ENCODE results near the gene ISG20.
"Not testable (repeated sequence)": the region's sequence is repeated elsewhere in the genome, so short reads cannot be mapped to it uniquely, and the experiment has no call there.

The ISG20 gene

DNA sequence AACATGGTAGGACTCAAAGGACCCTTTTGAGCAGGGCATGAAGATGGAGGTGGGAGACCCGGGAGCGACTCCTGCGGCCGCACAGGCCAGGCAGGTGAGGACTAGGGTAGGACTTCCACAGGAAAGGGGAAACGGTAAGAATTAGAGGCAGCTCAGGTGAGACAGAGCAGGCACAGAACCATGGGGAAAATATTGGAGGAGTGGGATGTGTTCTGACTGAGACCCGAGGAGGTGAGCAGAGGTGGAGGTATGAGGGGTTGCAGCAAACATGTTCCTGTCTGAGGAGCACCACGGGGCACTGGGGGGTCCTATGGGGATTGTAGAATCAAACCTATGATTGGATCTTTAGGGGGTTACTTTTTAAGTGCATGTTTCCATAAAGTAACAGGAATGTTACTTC lies 1.4 kb upstream of the ISG20 start:
- DNase-seq = no peak

DNA sequence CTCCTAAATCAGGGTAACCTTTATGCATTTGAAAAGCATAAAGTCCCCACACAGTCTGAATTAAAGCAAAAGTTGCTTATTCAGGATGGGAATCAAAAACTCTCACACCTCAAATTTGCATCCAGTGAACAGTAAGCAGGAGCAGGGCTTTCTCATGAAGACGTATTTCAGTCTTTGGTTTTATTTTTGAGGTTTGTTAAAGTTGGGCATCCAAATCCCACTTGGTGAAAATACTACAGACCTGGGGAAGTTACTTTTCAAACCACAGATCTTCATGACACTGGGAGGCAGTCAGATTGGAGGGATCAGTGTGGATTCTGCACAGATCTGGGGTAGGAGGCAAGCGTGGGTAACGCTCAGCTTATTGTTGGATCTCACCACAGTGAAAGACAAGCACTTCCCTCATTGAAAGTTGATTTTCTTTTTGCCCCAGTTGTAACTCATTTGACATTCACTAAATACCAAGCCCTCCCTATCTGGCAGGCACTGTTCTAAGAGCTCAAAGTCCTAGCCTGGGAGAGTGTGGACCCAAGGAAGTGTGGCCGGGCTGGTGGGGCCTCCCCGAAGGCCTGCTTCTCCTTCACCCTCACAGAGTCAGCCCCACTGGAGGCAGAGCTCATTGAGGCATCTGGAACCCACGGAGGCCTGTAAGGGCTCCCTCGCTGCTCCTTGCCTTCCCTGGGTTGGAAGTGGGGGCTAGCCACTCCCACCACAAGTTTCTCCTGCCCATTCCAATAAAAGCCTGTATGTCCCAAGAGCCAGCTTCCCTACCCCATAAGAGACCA lies 783 bp upstream of the ISG20 start:
- no peak for DNase-seq

DNA sequence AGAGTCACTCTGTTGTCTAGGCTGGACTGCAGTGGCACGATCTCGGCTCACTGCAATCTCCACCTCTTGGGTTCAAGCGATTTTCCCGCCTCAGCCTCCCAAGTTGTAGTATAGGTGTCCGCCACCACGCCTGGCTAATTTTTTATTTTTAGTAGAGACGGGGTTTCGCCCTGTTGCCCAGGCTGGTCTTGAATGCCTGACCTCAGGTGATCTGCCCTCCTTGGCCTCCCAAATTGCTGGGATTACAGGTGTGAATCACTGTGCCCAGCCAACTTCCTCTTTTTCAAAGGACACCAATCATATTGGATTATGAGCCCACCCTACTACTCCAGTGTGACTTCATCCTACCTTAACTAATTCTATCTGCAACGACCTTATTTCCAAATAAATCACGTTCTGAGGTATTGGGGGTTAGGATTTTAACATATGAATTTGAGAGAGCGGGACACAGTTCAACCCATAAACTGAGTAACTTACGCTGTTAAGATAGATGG lies 3.2 kb downstream of the ISG20 start:
- DNase-seq = no peak

DNA sequence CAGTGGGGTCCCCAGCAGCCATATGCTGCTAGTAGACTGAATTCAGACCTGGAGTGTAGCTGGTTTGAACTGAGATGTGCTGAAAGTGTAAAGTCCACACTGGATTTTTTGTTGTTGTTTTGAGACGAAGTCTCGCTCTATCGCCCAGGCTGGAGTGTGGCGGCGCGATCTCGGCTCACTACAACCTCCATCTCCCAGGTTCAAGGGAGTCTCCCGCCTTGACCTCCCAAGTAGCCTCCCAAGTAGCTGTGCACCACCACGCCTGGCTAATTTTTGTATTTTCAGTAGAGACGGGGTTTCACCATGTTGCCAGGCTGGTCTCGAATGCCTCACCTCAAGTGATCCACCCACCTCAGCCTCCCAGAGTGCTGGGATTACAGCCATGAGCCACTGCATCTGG lies 3.7 kb downstream of the ISG20 start:
- DNase-seq = not testable (repeated sequence)

DNA sequence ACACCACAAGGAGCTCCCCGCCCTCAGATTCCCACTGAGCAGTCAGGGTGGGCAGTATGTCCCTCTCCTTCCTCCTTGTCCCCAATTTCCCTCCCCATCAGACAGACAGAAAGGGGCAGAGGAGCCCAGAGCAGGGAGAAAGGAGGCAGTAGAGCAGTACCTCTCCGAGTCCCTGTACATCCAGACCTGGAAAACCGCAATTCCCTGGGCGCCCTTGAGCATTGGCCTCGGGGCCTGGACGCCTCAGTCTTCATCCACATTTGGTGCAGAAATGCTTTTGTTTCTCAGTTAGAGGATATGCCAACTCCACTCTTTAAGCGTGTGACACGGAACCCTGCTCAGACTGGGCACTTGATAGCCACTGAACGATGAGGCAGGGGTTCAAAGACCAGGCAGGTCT lies 5.9 kb downstream of the ISG20 start:
- no peak for DNase-seq

DNA sequence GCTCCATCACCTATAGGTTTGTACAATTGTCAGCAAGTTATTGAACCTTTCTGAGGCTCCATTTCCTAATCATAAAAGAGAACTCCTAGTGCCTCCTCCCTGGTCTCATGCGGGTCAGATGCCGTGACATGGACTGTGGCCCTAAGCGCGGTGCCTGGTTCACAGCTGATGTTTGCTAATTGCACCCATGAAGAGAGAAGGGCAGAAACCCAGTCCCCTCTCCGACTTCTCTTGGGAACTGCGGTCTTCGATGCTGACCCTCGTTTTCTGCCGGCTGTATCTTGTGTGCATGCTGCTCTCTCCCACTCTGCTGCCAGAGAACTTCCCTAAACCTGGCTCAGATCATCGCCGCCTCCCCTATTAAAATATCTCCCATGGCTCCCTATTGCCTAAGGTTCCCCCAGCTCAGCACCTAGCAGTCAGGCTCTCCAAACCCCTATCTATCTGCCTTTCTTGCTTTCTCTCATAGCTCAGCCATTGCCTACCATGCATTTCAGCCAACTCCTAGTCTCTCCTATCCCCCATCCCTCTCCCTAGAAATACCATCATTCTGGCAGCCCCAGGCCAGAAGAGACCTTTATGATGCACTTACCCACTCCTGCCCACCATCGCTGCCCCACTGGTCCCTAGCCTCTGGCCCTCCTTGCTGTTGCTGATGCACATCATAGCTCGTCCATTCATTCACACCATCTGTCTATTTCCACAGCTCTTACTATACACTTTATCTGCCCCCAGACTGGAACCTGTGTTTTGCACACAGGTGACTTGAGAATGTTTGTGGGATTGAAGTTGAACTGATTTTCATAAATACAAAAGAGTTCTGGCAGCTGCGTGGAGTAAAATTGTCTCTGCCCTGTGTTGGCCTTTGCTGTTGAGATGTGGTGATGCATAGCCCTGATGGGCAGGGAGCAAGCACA lies 6.6 kb downstream of the ISG20 start:
- DNase-seq = no peak

DNA sequence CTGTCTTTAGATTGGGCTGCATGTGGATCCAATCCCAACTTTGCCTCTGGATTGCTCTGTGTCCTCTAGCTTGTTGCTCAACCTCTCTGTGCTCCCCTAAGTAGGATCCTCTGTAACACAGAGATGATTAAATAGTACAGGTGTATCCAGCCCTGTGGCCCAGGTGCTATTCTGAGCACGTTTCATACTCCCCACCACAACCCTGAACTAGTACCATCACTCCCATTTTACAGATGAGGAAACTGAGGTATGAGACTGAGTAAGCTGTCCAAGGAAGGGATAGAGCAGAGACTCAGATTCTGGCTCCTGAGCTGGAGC lies 7.2 kb downstream of the ISG20 start:
- no peak for DNase-seq

DNA sequence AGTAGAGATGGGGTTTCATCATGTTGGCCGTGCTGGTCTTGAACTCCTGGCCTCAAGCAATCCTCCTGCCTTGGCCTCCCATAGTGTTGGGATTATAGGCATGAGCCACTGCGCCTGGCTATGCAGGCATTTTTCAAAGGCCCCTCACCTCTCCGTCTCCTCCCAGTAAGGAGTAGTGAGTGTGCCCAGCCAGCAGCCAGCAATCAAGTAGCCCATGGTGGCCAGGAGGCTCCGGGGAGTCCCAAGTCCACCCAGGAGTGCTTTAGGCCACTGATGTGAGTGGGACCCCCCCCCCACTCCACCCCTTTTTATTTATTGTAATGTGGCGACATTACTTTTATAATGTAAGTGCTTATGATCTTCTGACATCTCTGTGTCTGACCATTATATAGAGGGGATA lies 8.1 kb downstream of the ISG20 start:
- no peak for DNase-seq

DNA sequence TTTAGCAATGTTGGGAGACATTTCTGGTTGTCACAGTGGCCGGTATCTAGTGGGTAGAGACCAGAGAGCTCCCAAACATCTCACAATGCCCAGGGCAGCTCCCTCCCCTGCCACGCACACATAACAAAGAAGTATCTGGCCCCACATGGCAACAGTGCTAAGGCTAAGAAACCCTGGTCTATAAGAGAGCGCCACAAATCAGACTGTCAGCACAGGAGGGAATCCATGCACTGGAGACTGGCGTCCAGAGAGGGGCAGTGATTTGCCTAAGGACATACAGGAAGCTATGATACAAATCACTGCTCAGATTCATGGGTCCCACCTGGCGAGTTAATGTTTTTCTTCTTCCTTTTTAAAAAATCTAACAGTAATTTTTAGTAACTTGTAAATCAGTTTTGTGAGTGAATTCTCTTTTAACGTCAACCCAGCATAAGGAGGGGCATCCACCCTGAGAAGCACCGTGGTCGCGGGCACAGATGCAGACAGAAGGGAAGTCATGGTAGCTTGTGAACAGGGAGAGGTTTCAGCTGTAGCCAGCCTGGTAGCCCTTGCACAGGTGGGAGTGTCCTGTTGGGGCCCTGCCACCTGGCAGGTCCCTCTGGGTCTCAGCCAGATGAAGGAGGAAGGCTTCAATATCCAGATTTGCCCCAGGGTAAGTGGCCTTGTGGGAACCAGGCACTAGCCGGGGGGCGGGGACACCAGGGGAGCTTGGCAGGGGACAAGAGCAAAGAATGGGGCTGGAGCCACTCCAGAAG lies 8.7 kb downstream of the ISG20 start:
- no peak for DNase-seq

DNA sequence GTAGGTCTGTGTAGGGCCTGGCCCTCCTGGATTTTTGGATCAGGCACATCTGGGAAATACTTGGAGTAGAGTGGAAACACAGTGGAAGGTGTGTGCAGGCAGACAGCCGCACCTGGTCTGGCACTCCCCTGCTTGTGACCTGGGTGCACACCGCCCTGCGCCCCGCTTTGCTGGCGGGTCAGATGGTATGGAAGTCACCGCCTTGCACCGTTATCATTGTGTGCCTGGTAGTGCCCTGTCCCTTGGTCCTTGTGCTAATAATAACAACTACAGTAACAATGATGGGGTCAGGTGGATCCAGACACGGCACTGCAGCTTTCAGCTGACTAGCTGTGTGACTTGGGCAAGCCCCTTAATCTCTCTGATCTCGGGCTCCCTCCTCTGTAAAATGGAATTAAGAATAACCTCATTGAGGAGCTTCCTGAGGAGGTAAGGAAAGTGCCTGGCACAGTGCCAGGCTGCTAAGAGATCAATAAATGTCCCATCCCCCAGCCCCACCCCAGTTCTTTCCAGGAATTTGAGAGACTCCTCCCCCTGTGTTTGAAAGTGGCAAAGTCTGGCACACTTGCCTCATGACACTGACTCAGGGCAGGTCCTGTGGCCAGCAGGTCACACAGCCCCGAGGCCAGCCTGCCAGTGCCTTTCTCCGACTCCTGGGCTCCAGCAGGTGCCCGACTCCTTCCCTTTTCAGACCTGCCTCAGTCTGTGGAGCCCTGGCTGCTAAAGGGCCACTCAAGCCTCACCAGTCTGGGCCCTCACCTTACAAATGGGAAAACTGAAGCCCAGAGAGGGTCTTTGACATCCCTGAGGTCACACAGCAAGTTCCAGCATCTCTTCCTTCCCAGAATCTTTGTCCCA lies 9.8 kb downstream of the ISG20 start:
- no peak for DNase-seq

DNA sequence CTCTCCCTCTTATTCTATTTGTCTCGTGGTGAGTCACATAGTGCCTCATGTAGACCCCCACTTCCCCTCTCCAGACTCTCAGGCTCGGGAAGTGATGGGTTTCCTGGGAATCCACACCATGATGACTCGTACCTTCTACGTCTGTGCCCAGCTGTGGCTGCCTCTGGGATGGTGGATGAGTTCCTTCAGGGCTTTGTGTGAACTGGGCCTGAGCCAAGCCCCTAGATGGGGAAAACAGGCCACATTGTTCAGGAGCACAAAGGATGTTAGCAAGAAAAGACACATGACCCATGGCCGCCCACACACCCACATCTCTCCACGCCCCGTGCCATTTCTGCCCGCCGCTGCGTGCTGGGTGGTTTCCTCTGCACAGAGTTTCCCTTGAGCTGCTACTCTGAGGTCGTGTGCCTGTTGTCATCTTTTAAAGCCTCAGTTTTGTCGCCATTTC lies 10.5 kb downstream of the ISG20 start:
- peak; percentile 25 to 43 (median 40) for DNase-seq

DNA sequence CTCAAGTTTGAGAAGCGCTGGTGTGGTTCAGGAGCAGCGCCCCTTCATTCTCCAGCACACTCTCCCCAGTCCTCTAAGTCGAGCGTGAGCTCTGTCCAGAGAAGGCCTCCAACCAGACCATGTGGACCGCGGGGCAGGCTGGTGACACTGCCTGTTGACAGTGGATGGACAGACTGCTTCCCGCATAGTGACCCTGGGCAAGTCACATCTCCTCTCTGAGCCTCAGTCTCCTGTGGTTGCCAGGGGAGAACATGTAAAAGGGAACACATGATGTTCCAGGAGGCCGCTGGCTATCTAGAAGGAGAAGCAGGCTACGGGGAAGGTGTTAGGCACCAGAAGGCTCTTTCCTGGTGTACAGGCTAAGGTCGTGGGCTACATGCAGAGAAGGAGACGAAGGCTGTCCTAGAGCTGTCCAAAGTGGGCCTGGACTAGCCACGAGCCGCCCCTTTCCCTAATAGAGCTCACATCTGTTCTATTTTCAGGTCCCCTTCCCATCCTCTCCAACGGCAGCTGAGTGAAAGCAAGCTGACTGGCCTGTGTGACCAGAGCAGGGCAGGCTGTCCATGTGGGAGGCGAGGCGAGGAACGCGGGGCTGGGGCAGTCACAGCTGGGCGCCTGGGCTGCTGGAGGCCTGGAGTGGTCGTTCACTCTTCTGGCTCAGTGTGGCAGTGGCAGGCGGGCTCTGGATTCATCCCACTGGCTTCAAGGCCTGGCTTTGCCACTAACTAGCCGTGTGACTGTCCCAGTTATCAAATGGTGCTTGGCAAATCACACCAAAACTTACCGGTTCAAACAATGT lies 11.1 kb downstream of the ISG20 start:
- DNase-seq = no peak

DNA sequence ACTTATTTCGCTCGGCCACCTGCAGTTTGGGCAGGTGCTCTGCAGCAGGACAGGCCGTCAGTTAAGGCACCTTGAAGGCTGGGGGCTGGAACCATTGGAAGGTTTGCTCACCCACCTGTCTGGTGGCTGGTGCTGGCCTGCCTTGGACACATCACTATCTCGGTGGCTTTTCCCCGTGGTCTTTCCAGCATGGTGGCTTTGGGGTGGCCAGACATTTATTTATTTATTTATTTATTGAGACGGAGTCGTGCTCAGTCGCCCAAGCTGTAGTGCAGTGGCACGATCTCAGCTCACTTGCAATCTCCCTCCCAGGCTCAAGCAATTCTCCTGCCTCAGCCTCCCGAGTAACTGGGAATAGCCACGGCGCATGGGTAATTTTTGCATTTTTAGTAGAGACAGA lies 11.7 kb downstream of the ISG20 start:
- no peak for DNase-seq

DNA sequence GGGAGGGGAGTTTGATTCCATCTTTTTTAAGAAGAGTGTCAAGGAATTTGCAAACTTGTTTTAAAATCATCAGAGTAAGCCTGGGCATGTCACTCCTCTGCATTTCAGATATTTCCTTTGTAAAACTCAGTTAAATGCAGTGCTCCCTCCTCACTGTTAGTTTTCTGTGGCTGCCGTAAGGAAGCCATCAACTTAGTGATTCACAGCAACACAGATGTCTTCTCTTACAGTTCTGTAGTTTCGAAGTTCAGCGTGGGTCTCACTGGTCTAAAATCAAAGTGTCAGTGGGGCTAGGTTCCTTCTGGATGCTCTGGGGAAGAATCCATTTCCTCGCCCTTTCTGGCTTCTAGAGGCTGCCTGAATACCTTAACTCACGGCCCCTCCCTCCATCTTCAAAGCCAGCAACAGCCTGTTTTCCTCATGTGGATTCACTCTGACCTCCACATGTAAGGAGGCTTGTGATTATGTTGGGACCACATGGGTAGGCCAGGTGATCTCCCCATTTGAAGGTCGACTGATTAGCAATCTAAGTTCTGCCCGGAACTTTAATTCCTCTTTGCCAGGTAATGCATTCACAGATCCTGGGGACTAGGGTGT lies 12.4 kb downstream of the ISG20 start:
- DNase-seq = no peak

DNA sequence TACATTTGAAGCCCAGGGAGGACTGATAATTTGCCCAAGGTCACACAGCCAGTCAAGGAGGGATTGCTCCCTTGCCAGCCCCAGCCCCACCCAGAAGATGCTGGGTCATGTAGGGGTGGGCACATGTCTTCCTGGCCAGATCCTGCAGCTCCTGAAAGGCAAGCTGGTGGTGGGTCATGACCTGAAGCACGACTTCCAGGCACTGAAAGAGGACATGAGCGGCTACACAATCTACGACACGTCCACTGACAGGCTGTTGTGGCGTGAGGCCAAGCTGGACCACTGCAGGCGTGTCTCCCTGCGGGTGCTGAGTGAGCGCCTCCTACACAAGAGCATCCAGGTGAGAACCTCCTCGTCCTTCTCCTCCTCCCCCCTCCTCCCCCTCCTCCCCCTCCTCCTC lies 13.2 kb downstream of the ISG20 start:
- DNase-seq = no peak

DNA sequence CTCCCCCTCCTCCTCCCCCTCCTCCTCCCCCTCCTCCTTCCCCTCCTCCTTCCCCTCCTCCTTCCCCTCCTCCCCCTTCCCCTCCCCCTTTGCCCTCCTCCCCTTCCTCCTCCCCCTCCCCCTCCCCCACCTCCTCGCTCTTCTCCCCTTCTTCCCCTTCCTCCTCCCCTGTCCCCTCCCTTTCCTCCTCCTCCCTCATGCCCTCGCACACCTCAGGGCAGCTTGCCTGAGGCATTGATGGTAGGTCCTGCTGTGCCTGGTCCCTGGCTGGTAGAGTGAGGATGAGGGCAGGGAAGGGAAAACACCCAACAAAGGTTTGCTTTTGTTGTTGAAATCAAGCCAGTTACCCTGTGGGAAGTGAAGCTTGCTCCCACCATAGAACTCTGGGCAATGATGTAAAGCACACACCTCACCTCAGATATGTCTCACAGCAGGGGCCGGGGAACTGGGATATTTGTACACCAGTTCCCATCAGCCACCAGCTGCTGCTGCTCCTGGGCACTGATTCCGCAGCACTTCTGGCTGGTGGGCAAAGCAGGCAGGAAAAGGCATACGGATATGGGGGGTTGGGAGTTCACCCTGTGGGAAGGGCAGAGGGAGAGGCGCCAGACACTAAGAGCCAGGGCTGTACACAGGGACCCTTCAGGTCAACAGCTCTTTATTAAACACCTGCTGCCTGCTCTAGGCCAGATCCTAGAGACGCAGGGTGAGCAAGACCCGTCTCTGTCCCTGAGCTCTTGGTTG lies 13.8 kb downstream of the ISG20 start:
- no peak for DNase-seq

DNA sequence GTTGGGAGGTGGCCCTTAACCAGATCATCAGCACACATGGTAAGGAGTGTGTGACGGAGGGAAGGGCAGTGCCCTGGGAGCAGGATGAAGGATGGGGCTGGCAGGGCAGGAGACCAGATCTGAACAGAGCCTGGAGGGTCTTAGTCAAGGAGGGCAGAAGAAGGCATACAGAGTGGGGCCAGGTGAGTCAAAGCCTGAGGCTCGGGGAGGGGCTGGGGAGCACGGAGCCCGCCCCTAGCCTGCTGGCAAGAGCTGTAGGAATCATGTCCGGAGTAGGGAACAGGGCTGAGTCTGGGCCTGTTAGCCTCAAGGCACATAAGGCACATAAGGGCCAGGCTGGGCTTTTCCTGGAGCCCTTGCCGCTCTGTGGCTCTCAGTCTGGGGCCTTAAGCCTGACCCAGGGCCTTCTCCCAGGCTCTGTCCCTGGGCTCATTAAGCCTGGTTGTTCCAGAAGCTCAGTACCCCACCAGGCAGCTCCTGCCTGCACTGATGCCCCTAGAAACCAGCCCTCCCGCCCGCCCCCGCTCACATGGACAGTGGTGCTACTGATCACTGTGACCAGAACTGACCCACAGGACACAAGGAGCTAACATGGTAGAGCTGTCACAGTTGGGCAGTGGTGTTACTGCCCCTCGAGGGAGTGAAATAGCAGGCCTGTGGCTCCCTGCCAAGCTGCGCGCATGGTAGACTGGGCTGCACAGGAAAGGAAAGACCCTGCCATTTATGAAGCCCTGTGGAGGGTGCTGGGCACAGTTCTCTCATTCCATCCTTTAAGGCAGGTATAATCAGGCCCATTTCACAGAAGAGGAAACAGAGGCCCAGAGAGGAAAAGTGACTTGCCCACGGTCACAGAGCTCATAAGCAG lies 14.6 kb downstream of the ISG20 start:
- no peak for DNase-seq

DNA sequence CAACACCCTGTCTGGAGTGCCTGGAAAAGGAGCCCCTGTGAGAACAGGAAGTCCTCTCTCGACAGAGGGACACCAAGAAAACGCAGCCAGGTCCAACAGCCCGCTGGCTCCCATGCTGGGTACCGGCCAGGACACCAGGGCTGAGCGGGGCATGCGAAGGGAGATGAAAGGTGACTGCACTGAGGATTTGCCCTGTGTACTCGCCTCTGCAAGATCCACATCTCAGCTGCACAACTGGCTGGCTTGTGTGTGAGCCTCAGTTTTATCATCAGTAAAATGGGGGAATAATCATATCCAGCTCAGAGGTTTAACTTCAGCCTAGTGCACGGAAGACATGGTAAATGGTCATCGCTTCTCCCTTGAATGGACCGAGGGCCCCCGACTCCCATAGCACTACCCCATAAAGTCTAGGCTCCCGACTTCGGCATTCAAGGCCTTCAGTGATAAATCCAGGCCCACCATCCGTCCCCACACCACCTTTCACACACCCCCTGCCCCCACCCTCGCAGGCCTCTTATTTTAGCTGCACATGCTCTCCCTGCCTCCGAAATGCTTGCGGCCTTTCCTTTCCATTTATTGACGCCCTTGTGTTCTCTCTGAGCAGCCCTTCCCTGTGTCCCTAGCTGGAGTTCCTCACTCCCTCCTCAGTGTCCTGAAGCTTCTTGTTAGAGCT lies 15.8 kb downstream of the ISG20 start:
- no peak for DNase-seq

DNA sequence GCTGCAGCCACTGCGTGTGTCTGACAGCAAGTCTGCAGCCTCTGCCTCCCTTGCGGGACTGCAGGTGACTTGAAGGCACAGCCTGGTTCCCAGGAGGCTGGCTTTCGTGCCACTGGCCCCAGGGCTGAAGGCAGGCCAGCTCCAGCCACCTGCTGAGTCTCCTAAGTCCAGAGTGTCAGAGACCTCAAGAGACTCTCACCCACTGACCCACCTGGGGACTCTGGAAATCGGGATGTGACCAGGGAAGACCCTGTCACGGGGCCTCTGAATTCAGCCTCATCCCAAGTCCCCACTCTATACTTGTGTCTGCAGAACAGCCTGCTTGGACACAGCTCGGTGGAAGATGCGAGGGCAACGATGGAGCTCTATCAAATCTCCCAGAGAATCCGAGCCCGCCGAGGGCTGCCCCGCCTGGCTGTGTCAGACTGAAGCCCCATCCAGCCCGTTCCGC lies 16.3 kb downstream of the ISG20 start:
- DNase-seq = no peak

All from activated CD4-positive, CD25-positive, alpha-beta regulatory T cell (primary cell).